T-helper 2 cell treated with Interferon-gamma antibody and Interleukin-4, amounts not matched to agents 100 ng/mL and 5 ng/mL, for 36 hours (primary cell): ENCODE results near the gene RIN2. TPM values are rescaled to one million over a fixed set of nuclear protein-coding genes. Genes with fewer than 3 reads are reported as not detected.
"Not testable (repeated sequence)": the region's sequence is repeated elsewhere in the genome, so short reads cannot be mapped to it uniquely, and the experiment has no call there.

ENCODE experiments used
- intact Hi-C: fragments of 100-400 bp; cut with micrococcal nuclease; formaldehyde crosslinking; loops from one replicate; pipeline ENCODE4 v1.15.1; 2023
- total RNA-seq: library from RNA; stranded (reverse); gene quantifications from 2 replicates; pipeline ENCODE4 v1.2.3, GENCODE V29; 2022

RIN2 gene
- total RNA-seq, 1 donor from 2014 or later: not detected

DNA sequence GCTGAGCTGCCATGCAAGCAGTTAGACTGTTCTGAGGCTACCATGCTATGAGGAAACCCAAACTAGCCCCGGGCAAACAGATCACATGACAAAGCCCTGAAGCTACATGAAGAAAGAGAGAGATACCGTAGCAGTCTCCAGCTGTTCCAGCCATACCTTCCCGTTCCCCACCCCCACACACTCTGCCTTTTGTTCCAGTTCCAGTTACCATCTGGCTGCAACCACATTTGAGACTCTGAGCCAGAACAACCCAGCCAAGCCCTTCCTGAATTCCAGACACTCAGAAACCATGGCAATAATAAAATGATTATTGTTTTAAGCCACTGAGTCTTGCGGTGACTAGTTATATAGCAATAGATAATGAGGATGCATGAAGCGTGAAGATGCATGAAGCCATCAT, 28.3 kb downstream of the RIN2 start:
- intact Hi-C loops: no loop called here

DNA sequence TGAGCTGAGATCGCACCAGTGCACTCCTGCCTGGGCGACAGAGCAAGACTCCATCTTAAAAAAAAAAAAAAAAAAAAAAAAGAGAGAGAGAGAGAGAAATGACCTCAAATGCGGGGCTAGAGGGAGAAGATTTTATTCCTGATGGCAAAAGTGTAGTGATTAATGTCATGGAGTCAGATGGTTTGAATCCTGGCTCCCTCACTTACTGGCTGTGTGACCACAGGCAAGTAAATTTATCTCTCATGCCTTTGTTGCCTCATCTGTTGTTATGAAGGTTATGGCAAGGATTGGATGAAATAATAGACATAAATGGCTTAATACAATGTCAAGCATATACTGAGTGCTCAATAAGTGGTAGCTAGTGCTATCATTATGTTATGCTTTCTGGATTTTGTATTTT, 29.3 kb downstream of the RIN2 start:
- intact Hi-C loops: no loop called here

DNA sequence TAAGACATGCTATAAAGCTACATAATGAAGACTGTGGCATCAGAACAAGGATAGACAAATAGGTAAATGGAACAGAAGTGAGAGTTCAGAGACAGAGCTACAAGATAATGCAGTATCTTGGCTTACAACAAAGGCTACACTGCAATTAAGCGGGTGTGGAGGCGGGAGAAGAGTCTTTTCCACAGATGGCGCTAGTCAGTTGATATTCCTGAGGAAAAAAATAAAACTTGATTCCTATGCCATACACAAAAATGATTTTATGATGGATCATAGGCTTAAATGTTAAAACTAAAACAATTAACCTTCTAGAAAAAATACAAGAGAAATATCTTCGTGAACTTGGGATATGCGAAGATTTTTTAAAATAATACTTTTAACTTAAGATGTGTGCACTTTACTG, 31.0 kb downstream of the RIN2 start:
- intact Hi-C loops: no loop called here

DNA sequence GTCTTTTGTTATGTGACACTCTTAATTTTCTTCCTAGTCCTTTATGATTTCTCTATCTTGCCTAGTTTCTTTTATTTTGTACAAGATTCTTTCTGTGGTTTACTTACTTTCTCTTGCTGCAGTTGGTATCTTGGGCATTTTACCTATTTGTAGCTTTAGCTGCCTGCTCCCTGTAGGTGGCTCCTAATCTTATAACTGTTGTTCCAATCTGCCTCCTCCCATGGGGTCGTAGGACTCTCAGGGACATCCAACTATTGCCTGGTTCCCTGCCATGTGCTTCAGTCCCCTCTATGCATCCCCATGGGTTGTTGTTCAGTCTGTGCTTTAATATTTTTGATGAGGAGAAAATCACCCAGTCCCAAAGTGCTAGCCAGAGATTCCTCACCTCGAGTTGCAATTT, 31.4 kb downstream of the RIN2 start:
- intact Hi-C loops: no loop called here

DNA sequence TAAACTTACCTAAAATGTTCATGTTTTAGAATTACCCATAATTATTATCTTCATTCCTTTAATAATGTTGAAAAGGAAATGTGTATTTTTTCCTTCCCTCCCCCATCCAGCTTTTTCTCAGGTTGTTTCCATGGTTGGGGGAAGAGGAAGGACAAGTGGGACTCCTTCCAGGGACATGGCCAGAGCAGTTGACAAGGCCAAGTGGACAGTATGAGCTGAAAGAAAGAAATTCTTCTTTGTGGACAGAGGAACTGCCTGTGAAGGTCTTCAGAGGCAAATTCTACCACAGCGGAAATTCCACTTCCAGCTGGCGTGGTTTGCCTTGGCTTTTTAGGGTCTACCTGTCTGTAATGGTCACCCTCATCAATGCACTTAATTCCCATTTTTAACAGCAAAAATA, 33.8 kb downstream of the RIN2 start:
- intact Hi-C loops: no loop called here

DNA sequence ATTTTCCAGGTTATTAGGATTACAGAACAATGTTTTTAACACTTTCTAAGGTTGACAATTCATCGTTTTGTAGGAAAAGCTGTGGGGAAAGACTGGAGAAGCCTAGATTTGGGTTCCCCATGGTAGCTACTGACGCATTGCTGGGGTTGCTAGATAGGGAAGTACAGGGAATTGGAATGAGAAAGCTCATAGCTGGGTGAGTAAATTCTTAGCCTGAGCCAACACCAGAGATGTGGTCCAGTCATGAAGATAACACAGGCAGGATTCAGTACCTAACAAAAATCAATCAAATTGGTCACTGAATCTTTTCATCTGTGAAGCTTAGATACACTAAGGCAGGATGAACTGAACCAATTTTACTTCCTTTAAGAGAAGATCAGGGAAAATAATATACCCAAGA, 35.7 kb downstream of the RIN2 start:
- intact Hi-C loops: no loop called here

DNA sequence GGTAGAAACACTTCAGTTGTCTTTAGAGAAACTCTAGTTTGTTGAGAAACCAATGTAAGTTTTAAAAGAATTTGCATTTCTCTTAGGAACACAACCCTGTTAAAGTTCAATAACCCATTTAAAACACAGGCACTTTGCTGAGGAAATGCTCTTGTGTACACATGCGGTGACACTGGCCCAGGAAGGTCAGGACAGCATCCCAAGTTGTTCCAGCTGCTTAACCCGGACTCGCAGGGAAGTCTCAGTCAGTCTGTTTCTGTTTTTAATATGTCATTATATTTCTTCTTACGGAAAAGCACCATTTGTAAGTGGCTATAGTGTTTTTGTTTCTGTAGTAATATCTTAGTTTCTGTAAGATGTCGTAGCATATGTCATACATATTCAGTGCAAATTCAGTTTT, 36.9 kb downstream of the RIN2 start:
- intact Hi-C loops: no loop called here

DNA sequence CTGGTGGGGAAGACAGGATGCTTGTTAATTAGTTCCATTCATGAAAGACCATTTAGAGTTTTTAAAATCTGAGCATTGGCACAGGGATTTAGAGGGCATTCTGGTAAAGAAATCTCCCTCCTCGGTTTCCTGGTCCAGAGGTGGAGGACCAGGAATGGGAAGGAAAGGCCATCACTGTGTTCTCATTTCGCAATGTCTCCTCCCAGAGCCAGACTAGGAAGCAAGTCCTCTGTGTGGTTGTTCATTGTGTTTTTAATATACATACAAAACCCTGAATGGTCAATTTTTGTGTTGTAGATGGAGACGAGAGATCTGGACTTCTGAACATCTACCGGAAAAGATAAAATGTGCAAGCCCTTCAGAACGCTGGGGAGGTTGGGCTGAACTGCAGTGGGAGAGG, 41.3 kb downstream of the RIN2 start:
- intact Hi-C loops: no loop called here

DNA sequence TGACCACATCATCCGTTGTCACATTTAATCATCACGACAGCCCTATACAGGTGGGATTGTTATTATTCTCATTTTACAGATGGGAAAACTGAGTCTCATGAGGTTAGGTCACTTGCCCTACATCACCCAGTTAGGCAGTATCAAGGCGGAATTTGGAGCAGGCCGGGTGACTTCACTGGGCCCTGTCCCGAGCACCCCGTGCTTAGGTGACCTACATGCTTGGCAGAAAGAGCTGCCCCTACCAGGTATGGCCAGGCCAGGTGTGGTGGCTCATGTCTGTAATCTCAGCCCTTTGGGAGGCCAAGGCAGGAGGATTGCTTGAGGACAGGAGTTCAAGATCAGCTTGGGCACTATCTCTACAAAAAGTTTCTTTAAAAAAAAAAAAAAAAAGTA, 44.0 kb downstream of the RIN2 start:
- intact Hi-C loops: no loop called here

DNA sequence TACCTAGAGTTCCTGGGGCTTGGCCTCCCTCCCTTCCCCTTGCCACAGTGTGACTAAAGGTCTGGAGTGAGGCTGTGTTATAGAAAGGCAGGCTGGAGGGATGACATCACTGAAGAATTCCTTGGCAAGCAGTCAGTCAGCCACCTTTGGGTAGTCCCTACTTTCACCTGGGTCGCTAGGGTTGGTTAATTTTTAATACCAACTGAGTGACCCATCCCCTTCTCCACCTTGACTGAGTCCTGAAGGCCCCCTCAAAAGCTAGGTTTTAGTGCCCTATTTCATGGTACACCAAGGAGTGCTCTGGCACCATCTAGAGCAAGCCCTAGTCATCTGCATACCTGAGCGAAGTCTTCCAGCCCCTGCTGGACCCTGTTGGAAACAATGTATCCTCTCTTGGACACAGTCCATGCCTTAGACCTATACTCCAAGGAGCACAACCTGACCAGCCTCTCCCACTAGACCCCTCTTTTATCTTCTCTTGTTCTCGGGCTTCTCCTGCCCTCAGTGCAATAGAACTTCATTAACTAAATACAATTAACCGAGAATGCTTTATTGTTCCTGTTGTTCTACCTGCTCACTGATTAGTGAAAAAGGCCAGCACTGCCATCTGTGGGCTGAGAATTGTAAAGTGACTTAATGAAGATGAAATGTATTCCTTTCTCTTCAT, 44.6 kb downstream of the RIN2 start:
- intact Hi-C loops: no loop called here

DNA sequence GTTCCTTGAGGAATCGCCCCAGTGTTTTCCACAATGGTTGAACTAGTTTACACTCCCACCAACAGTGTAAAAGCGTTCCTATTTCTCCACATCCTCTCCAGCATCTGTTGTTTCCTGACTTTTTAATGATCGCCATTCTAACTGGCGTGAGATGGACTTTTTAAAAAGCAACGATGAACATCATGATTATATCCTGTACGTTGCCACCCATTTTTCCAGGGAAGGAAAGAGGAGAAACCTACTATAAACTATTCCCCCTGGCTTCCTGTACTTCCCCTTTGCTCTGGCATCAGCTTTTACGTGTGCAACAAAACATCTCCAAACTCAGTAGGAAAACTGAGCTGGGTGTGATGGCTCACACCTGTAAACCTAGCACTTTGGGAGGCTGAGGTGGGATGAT, 48.2 kb downstream of the RIN2 start:
- intact Hi-C loops: not testable (repeated sequence)

DNA sequence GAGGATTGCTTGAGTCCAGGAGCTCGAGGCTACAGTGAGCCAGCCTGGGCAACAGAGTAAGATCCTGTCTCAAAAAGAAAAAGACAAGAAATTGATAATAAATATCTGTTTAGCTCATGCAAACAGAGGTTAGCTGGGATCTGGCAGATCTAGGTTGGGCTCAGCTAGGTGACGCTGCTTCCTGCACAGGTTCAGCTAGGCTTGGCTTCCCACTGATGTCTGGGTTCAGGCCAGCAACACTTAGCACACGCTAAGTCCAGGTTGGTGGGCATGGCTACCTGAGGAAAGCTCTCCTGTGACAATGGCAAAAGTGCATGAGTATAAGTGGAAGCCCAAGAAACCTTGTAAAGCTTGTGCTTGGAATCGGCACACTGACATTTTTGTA, 48.7 kb downstream of the RIN2 start:
- intact Hi-C loops: no loop called here

DNA sequence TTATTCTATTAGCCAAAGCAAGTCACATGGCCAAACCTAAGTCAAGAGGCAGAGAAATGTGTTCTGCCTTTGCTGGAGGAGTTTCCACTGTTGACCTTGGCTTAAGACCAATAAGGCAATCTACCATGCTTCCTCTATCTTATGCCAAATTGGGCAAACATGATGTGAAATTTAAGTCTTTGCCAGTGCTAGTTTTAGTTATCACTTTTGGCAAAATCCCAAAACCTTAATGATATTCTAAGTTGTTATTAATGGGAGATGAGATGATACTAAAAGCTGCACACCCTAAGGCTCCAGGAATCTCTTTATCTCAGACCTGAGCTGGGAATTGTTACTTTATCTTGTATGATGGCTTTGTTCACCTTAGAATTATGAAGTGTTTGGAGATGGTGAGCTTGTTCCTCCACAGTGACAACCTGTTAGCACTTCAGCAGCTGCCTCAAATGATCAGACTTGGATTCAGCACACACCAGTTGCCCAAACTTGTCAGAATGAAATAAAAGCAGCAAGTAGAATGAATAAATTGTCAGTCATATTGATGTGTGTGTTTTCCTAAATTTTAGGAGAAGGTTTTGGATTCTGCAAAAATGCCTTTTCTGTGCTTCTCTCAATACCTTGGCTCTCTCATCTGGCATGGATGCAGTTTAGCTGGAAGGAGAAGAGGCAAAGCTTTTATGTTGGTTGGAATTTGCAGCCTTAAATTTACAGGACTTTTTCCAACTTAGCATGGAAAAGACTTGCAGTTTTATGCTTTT, 49.3 kb downstream of the RIN2 start:
- intact Hi-C loops: no loop called here
